ENCODE results near the gene MYH4.

MYH4 gene

GRCh38 chr17:10516065-10516464 is 46.7 kb upstream of the MYH4 start:
- Histone ChIP-seq H3K9me3 (ENCODE audit: control insufficient read depth, insufficient read depth, low read length) (no peaks in the 10 kb centered on the region), H3K36me3 (ENCODE audit: control insufficient read depth, low read length) (no peaks in the 10 kb centered on the region), H3K4me3 (ENCODE audit: low read length) (no peak overlapping the region), H3K27ac (ENCODE audit: low read depth, low read length) (no peak overlapping the region), H3K79me2 (ENCODE audit: control insufficient read depth, low read length) (no peaks in the 10 kb centered on the region), H3K4me2 (ENCODE audit: low read length) (no peak overlapping the region), H3K4me1 (ENCODE audit: control insufficient read depth, low read length) (no peaks in the 10 kb centered on the region), H3K27me3 (ENCODE audit: control insufficient read depth, low read length) (no peaks in the 10 kb centered on the region), H4K20me1 (ENCODE audit: control insufficient read depth, insufficient read depth, low read depth, low read length) (no peaks in the 10 kb centered on the region), H3K9me2 (replicated peaks; ENCODE audit: control insufficient read depth, low read length) (no peaks in the 10 kb centered on the region), H3F3A (ENCODE audit: control insufficient read depth, insufficient read depth) (no peaks in the 10 kb centered on the region)
- no peak for TF ChIP-seq CTCF (IDR thresholded peaks at IDR 0.05; ENCODE audit: low read depth, low read length, poor library complexity, severe bottlenecking)
- no peak for TF ChIP-seq EZH2phosphoT487 (IDR thresholded peaks at IDR 0.05; ENCODE audit: borderline replicate concordance, low read length)

GRCh38 chr17:10513299-10514067 is 44.1 kb upstream of the MYH4 start:
- Histone ChIP-seq H3K4me1 (ENCODE audit: control insufficient read depth, low read length) (no peaks in the 10 kb centered on the region), H4K20me1 (ENCODE audit: control insufficient read depth, insufficient read depth, low read depth, low read length) (no peaks in the 10 kb centered on the region), H3K27me3 (ENCODE audit: control insufficient read depth, low read length) (no peaks in the 10 kb centered on the region), H3K9me2 (replicated peaks; ENCODE audit: control insufficient read depth, low read length) (no peaks in the 10 kb centered on the region), H3K79me2 (ENCODE audit: control insufficient read depth, low read length) (no peaks in the 10 kb centered on the region), H3K27ac (ENCODE audit: low read depth, low read length) (no peak overlapping the region), H3K9me3 (ENCODE audit: control insufficient read depth, insufficient read depth, low read length) (no peaks in the 10 kb centered on the region), H3K4me2 (ENCODE audit: low read length) (no peak overlapping the region), H3K36me3 (ENCODE audit: control insufficient read depth, low read length) (no peaks in the 10 kb centered on the region), H3F3A (ENCODE audit: control insufficient read depth, insufficient read depth) (no peaks in the 10 kb centered on the region), H3K4me3 (ENCODE audit: low read length) (no peak overlapping the region)
- no peak for TF ChIP-seq CTCF (IDR thresholded peaks at IDR 0.05; ENCODE audit: low read depth, low read length, poor library complexity, severe bottlenecking)

GRCh38 chr17:10512856-10513255 is 43.5 kb upstream of the MYH4 start:
- Histone ChIP-seq H3K4me1 (ENCODE audit: control insufficient read depth, low read length) (no peaks in the 10 kb centered on the region), H3F3A (ENCODE audit: control insufficient read depth, insufficient read depth) (no peaks in the 10 kb centered on the region), H3K4me3 (ENCODE audit: low read length) (no peak overlapping the region), H3K27ac (ENCODE audit: low read depth, low read length) (no peak overlapping the region), H3K79me2 (ENCODE audit: control insufficient read depth, low read length) (no peaks in the 10 kb centered on the region), H3K36me3 (ENCODE audit: control insufficient read depth, low read length) (no peaks in the 10 kb centered on the region), H3K9me2 (replicated peaks; ENCODE audit: control insufficient read depth, low read length) (no peaks in the 10 kb centered on the region), H3K27me3 (ENCODE audit: control insufficient read depth, low read length) (no peaks in the 10 kb centered on the region), H3K9me3 (ENCODE audit: control insufficient read depth, insufficient read depth, low read length) (no peaks in the 10 kb centered on the region), H4K20me1 (ENCODE audit: control insufficient read depth, insufficient read depth, low read depth, low read length) (no peaks in the 10 kb centered on the region), H3K4me2 (ENCODE audit: low read length) (no peak overlapping the region)
- TF ChIP-seq EZH2phosphoT487 (IDR thresholded peaks at IDR 0.05; ENCODE audit: borderline replicate concordance, low read length), result no peak
- TF ChIP-seq CTCF (IDR thresholded peaks at IDR 0.05; ENCODE audit: low read depth, low read length, poor library complexity, severe bottlenecking), result no peak

Measured in DOHH2 (cell line).